ENCODE data around the gene STX7.

STX7 gene

GRCh38 chr6:132506869-132507808 lies 5.8 kb downstream of the STX7 start:
- DNase-seq (ENCODE audit: low read depth, low spot score): no peak

GRCh38 chr6:132506461-132506860 lies 6.5 kb downstream of the STX7 start:
- no peak for DNase-seq (ENCODE audit: low read depth, low spot score)

- no peak for DNase-seq (ENCODE audit: low read depth, low spot score)
These were observed 7.8 kb downstream of the STX7 start for GRCh38 chr6:132505158-132505557.

GRCh38 chr6:132504757-132505156 lies 8.2 kb downstream of the STX7 start:
- no peak for DNase-seq (ENCODE audit: low read depth, low spot score)

GRCh38 chr6:132499757-132500156 lies 13.2 kb downstream of the STX7 start:
- DNase-seq (ENCODE audit: low read depth, low spot score): no peak

- no peak for DNase-seq (ENCODE audit: low read depth, low spot score)
These were observed 14.3 kb downstream of the STX7 start for GRCh38 chr6:132498638-132499037.

GRCh38 chr6:132496519-132497180 lies 16.3 kb downstream of the STX7 start:
- DNase-seq (ENCODE audit: low read depth, low spot score): no peak

- no peak for DNase-seq (ENCODE audit: low read depth, low spot score)
These were observed 17.3 kb downstream of the STX7 start for GRCh38 chr6:132495604-132496079.

- no peak for DNase-seq (ENCODE audit: low read depth, low spot score)
These were observed 18.0 kb downstream of the STX7 start for GRCh38 chr6:132494954-132495353.

- no peak for DNase-seq (ENCODE audit: low read depth, low spot score)
These were observed 21.0 kb downstream of the STX7 start for GRCh38 chr6:132491881-132492280.

- no peak for DNase-seq (ENCODE audit: low read depth, low spot score)
These were observed 21.6 kb downstream of the STX7 start for GRCh38 chr6:132491303-132491702.

GRCh38 chr6:132490478-132491204 lies 22.3 kb downstream of the STX7 start:
- DNase-seq (ENCODE audit: low read depth, low spot score): no peak

- DNase-seq (ENCODE audit: low read depth, low spot score): no peak
These were observed 22.9 kb downstream of the STX7 start for GRCh38 chr6:132490024-132490423.

GRCh38 chr6:132489376-132489775 lies 23.5 kb downstream of the STX7 start:
- no peak for DNase-seq (ENCODE audit: low read depth, low spot score)

- DNase-seq (ENCODE audit: low read depth, low spot score): no peak
These were observed 25.2 kb downstream of the STX7 start for GRCh38 chr6:132487762-132488161.

GRCh38 chr6:132484680-132485018 lies 28.3 kb downstream of the STX7 start:
- DNase-seq (ENCODE audit: low read depth, low spot score): no peak

- DNase-seq (ENCODE audit: low read depth, low spot score): peak; percentile 10
These were observed 28.9 kb downstream of the STX7 start for GRCh38 chr6:132483779-132484679.

- DNase-seq (ENCODE audit: low read depth, low spot score): no peak
These were observed 30.3 kb downstream of the STX7 start for GRCh38 chr6:132482581-132482980.

- DNase-seq (ENCODE audit: low read depth, low spot score): no peak
These were observed 31.7 kb downstream of the STX7 start for GRCh38 chr6:132481189-132481588.

GRCh38 chr6:132479131-132479530 lies 33.8 kb downstream of the STX7 start:
- DNase-seq (ENCODE audit: low read depth, low spot score): no peak

GRCh38 chr6:132478674-132479073 lies 34.2 kb downstream of the STX7 start:
- DNase-seq (ENCODE audit: low read depth, low spot score): no peak

Measured in activated CD4-positive, CD25-positive, alpha-beta regulatory T cell treated with anti-CD3 and anti-CD28 coated beads, Interleukin-2, amount 50 U/mL, for 16 hours (primary cell).